Activated T-cell treated with anti-CD3 and anti-CD28 coated beads for 4 hours (primary cell): Measurements from ENCODE around the gene SEMA6B.
A peak's percentile ranks its signal among the peaks of the same experiment; 100 is the strongest.
"Not testable (repeated sequence)": the region's sequence is repeated elsewhere in the genome, so short reads cannot be mapped to it uniquely, and the experiment has no call there.

Experiments
- DNase-seq: peaks from one replicate; pipeline ENCODE4 v3.0.0-alpha.2; 2020

SEMA6B gene

DNA sequence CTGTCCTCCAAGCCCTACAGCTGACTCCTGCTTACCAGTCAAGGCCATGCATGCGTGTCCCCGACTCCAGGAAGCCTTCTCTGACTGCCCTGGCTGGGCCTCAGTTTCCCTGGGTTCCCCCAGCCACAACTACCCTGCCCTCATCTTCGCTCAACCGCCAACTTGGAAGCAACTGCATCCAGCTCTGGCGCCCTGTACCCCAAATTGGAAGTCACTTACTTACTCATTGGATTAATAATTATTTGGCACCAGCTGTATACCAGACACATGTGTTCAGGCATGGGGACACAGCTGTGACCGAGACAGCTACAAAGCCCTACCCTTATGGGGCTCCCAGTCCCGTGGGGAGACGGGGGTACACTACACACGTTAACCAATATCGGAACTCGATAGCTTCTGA lies 10.9 kb upstream of the SEMA6B start:
- no peak for DNase-seq

GRCh38 chr19:4568886-4569285 lies 9.4 kb upstream of the SEMA6B start:
- no peak for DNase-seq

GRCh38 chr19:4567584-4568071 lies 8.1 kb upstream of the SEMA6B start:
- peak; percentile 55 for DNase-seq

- DNase-seq: no peak
Observed at GRCh38 chr19:4566402-4567051, 7.0 kb upstream of the SEMA6B start.

- not testable (repeated sequence) for DNase-seq
Observed at GRCh38 chr19:4563562-4563961, 4.1 kb upstream of the SEMA6B start.

DNA sequence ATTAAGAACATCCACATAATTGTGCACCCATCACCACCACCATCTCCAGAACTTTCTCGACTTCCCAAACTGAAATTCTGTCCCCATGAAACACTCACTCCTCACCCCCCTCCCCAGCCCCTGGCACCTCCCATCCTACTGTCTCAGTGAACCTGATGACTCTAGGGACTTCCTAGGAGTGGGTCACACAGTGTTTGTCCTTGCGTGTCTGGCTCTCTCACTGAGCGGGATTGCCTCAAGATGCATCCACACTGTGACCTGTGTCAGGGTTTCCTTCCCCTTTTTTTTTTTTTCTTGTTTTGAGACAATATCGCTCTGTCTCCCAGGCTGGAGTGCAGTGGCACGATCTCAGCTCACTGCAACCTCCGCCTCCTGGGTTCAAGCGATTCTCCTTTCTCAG lies 2.6 kb upstream of the SEMA6B start:
- DNase-seq: not testable (repeated sequence)

DNA sequence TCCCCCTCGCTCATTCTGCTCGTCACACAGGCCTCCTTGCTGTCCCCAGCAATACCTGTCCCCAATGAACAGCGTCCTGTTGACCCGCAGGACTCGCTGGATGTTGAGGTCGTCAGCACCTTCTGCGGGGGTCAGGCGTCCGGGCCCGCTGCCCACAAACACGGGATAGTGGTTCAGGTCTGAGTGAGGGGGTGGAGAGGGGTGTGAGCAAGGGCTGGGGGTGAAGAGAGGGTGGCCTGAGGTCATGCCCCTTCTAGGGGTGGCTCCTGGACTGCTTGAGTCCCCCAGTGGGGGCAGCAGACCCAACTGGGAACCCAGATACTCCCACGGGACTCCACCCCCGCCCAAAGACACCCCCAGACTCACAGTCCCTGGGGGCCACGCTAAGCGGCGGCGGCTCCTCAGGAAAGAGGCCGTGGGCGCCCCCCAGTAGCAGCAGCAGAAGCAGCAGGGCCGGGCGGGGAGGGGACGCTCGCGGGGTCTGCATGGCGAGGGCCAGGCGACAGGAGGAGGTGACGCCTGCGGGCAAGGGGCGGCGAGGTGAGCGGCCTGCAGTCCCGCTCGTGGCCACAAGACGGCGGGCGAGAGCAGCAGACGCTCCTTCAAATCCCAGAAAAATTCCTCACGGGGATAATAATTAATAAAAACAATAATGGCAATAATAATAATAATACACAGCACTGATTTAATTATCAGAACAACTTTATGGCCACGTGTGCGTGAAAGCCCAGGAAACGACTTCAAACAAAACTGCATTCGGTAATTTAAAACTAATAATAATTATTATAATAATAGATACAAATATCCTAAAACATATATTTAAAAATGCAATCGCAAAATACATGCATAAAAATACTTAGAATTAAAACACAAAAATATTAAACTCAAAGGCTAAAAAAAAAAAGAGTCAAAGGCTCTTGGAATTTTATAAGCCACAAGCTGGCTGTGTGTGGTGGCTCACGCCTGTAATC lies 1.2 kb downstream of the SEMA6B start:
- DNase-seq: peak; percentile 19

GRCh38 chr19:4557144-4557970 lies 2.1 kb downstream of the SEMA6B start:
- DNase-seq: no peak

GRCh38 chr19:4556597-4557127 lies 2.8 kb downstream of the SEMA6B start:
- no peak for DNase-seq

DNA sequence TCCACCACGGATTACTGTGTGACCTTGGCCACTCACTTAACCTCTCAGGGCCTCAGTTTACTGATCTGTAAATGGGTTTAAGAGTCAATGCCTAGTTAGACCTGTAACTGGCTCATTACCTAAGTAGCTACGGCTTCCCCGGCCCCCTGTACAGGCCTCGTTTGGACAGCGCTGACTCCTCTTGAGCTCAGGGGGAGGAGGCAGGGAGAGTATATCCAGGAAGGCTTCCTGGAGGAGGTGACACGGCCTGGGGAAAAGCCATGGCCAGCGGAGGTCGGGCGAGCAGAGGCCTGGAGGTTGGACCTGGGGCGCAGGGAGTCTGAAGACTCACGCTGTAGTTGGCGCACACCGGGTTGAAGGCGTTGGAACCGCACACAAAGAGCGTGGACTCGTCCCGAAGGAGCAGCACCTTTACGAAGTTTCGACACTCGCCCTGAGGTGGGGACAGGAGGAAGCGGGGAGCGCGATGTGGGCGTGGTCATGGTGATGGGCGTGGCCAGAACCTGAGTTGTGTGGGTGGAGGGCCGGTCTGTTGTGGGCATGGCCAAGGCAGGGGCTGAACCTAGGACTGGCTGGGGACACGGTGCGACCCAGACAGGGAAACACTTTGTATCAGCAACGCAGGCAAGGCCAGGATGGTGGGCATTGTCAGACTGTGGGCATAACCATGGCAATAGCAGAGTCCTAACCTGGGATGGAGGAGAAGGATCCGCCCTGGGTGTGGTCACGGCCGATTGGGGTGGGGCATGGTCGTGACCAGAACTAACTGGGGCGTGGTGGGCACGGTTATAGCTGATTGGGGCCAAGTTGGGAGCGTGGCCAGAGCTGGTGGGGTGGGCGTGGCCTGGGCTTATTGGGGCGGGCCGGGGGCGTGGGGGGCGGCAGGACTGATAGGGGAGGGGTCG lies 3.6 kb downstream of the SEMA6B start:
- DNase-seq: no peak

DNA sequence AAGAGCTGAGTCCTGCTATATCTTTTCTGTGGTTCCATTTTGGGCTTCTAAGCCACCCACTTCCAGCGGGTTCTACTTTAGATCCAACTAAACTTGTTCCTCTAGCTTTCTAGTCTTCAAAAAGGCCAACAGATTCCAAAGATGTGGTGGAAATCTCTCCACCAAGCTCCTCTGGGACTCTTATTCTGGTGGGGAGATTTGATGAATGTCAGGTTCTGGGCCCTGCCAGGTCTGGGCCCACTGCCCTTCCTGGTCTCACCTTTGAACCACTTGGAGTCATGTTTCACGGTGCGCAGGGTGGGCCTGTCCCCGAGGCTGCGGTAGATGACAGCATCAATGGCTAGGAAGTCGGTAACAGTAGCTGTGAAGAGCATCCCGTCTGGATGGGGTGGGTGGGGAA lies 4.8 kb downstream of the SEMA6B start:
- DNase-seq: no peak

DNA sequence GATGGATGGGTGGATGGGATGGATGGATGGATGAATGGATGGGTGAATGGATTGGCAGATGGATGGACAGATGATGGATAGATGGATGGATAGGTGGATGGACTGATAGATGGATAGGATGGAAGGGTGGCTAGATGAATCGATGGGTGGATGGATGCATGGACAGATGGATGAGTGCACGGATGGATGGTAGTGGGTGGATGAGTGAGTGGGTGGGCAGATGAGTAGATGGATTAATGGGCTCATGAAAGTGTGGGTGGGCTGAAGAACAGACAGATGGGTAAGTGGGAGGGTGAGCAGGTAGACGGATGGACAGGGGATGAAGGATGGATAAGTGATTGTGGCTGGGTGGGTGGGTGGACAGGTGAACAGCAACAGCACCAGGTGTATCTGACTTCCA lies 5.7 kb downstream of the SEMA6B start:
- no peak for DNase-seq

DNA sequence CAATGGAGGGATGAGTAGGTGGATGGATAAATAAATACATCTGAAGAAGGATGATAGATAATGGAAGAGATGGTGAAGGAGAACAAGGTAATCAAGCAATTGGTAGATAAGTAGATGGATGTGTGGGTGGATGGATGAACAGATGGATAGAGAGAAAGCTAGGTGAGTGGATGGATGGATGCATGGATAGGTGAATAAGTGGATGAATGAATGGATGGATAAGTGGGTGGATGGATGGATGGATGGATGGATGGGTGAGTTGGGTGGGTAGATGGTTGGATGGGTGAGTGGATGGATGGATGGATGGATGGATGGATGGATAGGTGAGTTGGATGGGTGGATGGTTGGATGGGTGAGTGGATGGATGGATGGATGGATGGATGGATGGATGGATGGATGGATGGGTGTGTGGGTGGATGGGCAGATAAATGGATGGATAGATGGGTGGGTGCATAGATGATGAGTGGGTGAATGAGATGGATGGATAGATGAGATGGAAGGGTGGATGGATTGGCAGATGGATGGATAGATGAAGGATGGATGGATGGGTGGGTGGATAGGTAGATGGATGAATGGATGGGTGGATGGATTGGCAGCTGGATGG lies 6.3 kb downstream of the SEMA6B start:
- no peak for DNase-seq

- no peak for DNase-seq
Observed at GRCh38 chr19:4552525-4552819, 7.0 kb downstream of the SEMA6B start.

DNA sequence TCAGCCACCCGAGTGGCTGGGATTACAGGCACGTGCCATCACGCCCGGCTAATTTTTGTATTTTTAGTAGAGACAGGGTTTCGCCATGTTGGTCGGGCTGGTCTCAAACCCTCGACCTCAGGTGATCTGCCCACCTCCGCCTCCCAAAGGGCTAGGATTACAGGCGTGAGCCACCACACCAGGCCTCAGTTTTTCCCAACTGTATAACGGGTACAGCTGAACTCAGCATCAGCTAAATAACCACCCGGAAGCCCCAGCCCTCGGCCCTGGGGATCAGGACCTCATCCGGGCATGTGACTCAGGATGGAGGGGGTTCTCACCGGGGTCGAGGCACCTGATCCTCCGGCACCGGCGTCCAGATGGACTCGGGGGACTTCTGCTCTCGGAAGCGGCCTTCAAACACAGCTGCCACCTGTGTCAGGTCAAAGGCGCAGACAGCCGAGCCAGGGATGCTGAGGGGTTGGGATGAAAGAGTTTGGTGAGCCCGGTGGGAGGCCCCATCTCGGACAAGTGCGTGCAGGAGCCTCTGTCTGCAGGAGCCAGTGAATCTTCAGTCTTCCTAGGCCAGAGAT lies 8.9 kb downstream of the SEMA6B start:
- no peak for DNase-seq

- DNase-seq: no peak
Observed at GRCh38 chr19:4550018-4550417, 9.5 kb downstream of the SEMA6B start.

DNA sequence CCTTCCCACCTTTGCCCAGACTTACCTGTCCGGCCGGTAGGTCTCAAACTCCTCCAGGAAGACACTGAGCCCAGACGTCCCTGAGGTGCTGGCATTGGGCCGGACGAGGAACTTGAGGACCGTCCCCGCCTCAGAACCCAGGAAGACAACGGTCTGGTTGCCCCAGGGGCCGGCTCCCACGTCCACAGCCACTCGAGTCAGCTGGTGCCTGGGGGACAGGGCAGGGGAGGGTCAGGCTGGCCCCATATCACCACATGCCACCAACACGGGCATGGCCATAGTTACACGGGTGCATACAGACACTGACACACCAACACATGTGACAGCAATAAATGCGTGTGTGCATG lies 11.3 kb downstream of the SEMA6B start:
- DNase-seq: no peak

DNA sequence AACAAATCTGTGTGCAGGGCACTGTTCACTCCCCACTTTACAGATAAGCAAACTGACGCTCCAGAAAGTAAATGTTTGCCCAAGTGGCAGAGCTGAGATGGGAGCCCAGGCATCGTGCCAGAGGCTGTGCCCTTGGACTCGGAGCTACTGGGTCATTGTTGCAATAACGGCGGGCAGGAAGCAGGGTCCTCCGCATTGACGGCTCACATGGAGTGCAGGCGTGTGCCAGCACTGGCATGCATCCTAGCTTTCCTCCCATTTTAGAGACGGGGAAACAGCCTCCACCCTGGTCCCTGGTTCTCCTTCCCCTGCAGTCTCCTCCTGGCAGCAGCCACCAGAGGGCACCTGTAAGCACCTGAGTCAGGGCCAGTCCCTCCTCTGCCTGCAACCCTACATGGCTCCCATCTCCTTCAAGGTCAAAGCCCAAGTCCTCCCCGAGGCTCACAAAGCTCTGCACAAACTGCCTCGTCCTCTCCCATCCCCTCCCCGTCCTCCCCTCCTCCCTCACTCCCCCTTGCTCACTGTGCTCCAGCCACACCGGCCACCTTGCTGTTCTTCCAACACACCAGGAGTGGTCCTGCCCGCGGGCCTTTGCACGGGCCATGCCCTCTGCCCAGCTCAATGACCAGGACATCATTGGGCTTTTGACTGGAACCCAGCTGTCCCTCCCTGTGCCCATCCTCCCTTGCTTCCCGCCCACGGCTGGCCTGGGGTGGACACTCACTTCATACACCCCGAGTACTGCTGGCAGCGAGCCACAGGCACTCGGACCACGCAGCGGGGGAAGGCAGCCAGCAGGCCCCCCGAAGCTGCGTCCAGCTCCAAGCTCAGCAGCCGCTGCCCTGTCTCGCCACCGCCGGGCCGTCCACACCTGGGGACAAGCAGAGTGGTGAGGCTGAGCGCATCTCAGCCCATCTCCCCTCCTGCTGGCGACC lies 11.9 kb downstream of the SEMA6B start:
- no peak for DNase-seq

DNA sequence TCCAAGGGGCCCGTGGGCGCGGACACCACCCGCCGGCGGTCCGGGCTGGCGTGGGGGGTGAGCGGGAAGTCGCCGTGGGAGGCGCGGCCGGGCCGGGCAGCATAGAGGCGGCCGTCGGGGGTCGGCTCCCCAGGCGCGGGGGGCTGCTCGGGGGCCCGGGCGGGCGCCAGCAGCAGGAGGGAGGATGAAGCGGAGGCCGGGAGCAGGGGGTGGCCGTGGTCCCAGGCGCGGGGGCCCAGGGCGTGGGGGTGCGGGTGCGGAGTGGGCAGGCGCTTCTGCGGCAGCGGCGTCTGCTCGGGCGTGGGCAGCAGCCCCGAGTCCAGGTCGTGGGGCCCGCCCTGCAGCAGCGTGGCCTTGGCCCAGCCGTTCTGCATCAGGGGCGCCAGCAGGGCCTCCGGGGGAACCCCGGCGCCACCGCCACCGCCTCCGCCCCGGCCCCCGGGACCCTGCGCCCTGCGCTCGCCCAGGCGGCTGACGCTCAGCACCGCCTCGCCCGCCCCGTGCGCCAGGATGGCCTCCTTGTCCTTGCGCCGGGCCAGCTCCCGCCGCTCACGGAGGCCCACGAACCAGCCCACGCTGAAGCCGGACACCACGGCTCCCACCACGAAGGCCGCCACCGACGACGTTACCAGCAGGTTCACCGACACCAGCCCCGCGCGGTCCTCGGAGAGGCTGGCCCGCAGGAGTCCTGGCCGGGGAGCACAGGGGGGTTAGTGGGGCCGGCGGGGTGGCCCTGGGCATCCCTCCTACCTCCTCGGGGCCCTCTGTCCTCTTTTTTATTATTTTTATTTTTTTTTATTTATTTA lies 15.4 kb downstream of the SEMA6B start:
- DNase-seq: no peak
